GM12878 (cell line): ENCODE data around the gene NARF. TPM values are rescaled to one million over a fixed set of nuclear protein-coding genes. Genes with fewer than 3 reads are reported as not detected.

Experiments
- ATAC-seq: fragments of 200-7000 bp; cut with Tn5 transposase; 3 replicates; pipeline ENCODE4 v1.9.1; 2020; ENCODE audit warnings: mild to moderate bottlenecking, moderate library complexity
- BruUV-seq: library from RNA; stranded (reverse); fragments of 400-500 nt; replicated peaks from 2 replicates; lab custom pipeline; 2021; lab: Mats Ljungman, UMichigan
- CTCF ChIA-PET: fragments of 300-600 bp; sonication (Branson Sonifier 250); formaldehyde crosslinking; extraction: SDS; loops from one replicate; lab custom pipeline; 2021; ENCODE audit warnings: inconsistent platforms; lab: Yijun Ruan, JAX
- POLR2A ChIA-PET: fragments of 350-600 bp; formaldehyde crosslinking; extraction: SDS; loops from one replicate; lab custom pipeline; 2021; ENCODE audit warnings: inconsistent platforms; lab: Charles Lee
- RAD21 ChIA-PET: fragments of 300-600 bp; sonication (Branson Sonifier 250); formaldehyde crosslinking; loops from one replicate; lab custom pipeline; 2023; ENCODE audit warnings: antibody characterized with exemption; ENCODE audit not compliant: unreplicated experiment; lab: Charles Lee
- SMC1A ChIA-PET: fragments of 300-600 bp; sonication (Branson Sonifier 250); formaldehyde crosslinking; loops from one replicate; lab custom pipeline; 2023; ENCODE audit not compliant: unreplicated experiment, uncharacterized antibody; lab: Charles Lee
- DNase-seq: peaks from one replicate; pipeline ENCODE4 v3.0.0-alpha.2; 2011; ENCODE audit warnings: low read depth, low spot score
- FAIRE-seq: peaks from 3 replicates; lab custom pipeline; 2011; peaks lifted over from hg19 to GRCh38; lab: Jason Lieb, UNC
- H2AFZ ChIP-seq: 2 replicates; pipeline ENCODE4 v1.6.0; 2011; ENCODE audit warnings: low read depth, low read length, control low read depth; ENCODE audit not compliant: control insufficient read depth
- H3K27ac ChIP-seq: 2 replicates; pipeline ENCODE4 v1.5.1; 2011; ENCODE audit warnings: control low read depth; ENCODE audit not compliant: control insufficient read depth, insufficient read depth
- H3K27me3 ChIP-seq, 2 experiments: replicated peaks in 1 of 2; 2 replicates each; pipeline versions ENCODE4 v1.6.0 to v1.6.1; 2011; ENCODE audit warnings: low read length in 1 of 2; ENCODE audit not compliant: control insufficient read depth in 2 of 2, insufficient read depth in 2 of 2
- H3K36me3 ChIP-seq, 2 experiments: 2 replicates each; pipeline ENCODE4 v1.5.1; 2011; ENCODE audit warnings: low read length in 1 of 2; ENCODE audit not compliant: control insufficient read depth in 2 of 2, insufficient read depth in 2 of 2
- H3K4me1 ChIP-seq: 2 replicates; pipeline ENCODE4 v1.6.1; 2011; ENCODE audit warnings: mild to moderate bottlenecking, low read length, moderate library complexity, mixed read lengths; ENCODE audit not compliant: control insufficient read depth, insufficient read depth
- H3K4me2 ChIP-seq: 2 replicates; pipeline ENCODE4 v1.6.0; 2011; ENCODE audit warnings: control low read depth; ENCODE audit not compliant: control insufficient read depth, insufficient read depth
- H3K4me3 ChIP-seq: fragments of 200-600 bp; sonication (generic); 2 replicates; pipeline ENCODE4 v1.5.1; 2016
- H3K79me2 ChIP-seq: 2 replicates; pipeline ENCODE4 v1.6.0; 2011; ENCODE audit warnings: low read length; ENCODE audit not compliant: control insufficient read depth, insufficient read depth
- H3K9ac ChIP-seq: 2 replicates; pipeline ENCODE4 v1.8.0; 2011; ENCODE audit warnings: low read length, control low read depth, mixed read lengths; ENCODE audit not compliant: control insufficient read depth, insufficient read depth
- H3K9me3 ChIP-seq: replicated peaks from 3 replicates; pipeline ENCODE4 v1.5.1; 2011; ENCODE audit warnings: mild to moderate bottlenecking, low read length; ENCODE audit not compliant: control insufficient read depth, insufficient read depth
- H4K20me1 ChIP-seq: 2 replicates; pipeline ENCODE4 v1.6.0; 2011; ENCODE audit not compliant: control insufficient read depth, insufficient read depth
- ATF3 ChIP-seq: IDR thresholded peaks from 2 replicates; pipeline ENCODE4 v1.6.1; 2011; ENCODE audit warnings: low read depth, mild to moderate bottlenecking, low read length, moderate library complexity, borderline replicate concordance; ENCODE audit errors: extremely low read depth
- CBFB ChIP-seq: IDR thresholded peaks from 2 replicates; pipeline ENCODE4 v1.6.1; 2016; ENCODE audit warnings: antibody characterized with exemption, low read depth
- CEBPB ChIP-seq, 2 experiments: fragments of 150-350 bp in 1 of 2; IDR thresholded peaks; 2 replicates each; pipeline ENCODE4 v1.6.1; 2012 to 2014; ENCODE audit warnings: low read depth in 2 of 2, low read length in 2 of 2, borderline replicate concordance in 1 of 2, inconsistent platforms in 1 of 2
- CHD2 ChIP-seq: IDR thresholded peaks from 2 replicates; pipeline ENCODE4 v1.6.1; 2011; ENCODE audit warnings: low read depth, low read length, improper control_type of control experiment, borderline replicate concordance
- CREB1 ChIP-seq: IDR thresholded peaks from 2 replicates; pipeline ENCODE4 v1.6.1; 2012; ENCODE audit warnings: low read depth, mild to moderate bottlenecking, inconsistent platforms
- DPF2 ChIP-seq: fragments of 450-650 bp; IDR thresholded peaks from 2 replicates; pipeline ENCODE4 v1.6.1; 2017; ENCODE audit warnings: mild to moderate bottlenecking
- ESRRA ChIP-seq: IDR thresholded peaks from 2 replicates; pipeline ENCODE4 v1.6.1; 2012; ENCODE audit warnings: mild to moderate bottlenecking, low read length, improper control_type of control experiment
- HDAC2 ChIP-seq: fragments of 200-600 bp; sonication (generic); IDR thresholded peaks from 2 replicates; pipeline ENCODE4 v1.6.1; 2017
- IKZF2 ChIP-seq, 2 experiments: fragments of 450-650 bp; IDR thresholded peaks; 2 replicates each; pipeline ENCODE4 v1.6.1; 2017; ENCODE audit warnings: mild to moderate bottlenecking in 2 of 2, moderate library complexity in 2 of 2
- IRF3 ChIP-seq: fragments of 450-650 bp; IDR thresholded peaks from 2 replicates; pipeline ENCODE4 v1.6.1; 2014; ENCODE audit warnings: mild to moderate bottlenecking
- JUND ChIP-seq: IDR thresholded peaks from 2 replicates; pipeline ENCODE4 v1.6.1; 2012; ENCODE audit warnings: low read depth, mild to moderate bottlenecking, low read length, improper control_type of control experiment, moderate library complexity
- KDM1A ChIP-seq: fragments of 200-600 bp; sonication (generic); IDR thresholded peaks from 2 replicates; pipeline ENCODE4 v1.6.1; 2016; ENCODE audit warnings: borderline replicate concordance
- LARP7 ChIP-seq: fragments of 450-650 bp; IDR thresholded peaks from 2 replicates; pipeline ENCODE4 v1.6.1; 2017; ENCODE audit warnings: mild to moderate bottlenecking
- MAX ChIP-seq: IDR thresholded peaks from 2 replicates; pipeline ENCODE4 v1.6.1; 2012; ENCODE audit warnings: low read depth, low read length, improper control_type of control experiment
- MLLT1 ChIP-seq: fragments of 450-650 bp; IDR thresholded peaks from 2 replicates; pipeline ENCODE4 v1.6.1; 2016; ENCODE audit warnings: mild to moderate bottlenecking
- SMC3 ChIP-seq: IDR thresholded peaks from 2 replicates; pipeline ENCODE4 v1.6.1; 2011; ENCODE audit warnings: low read length, improper control_type of control experiment, borderline replicate concordance
- SUZ12 ChIP-seq: fragments of 200-600 bp; sonication (generic); IDR thresholded peaks from one replicate; pipeline ENCODE4 v1.6.1; 2018; ENCODE audit warnings: antibody characterized with exemption, mild to moderate bottlenecking; ENCODE audit not compliant: unreplicated experiment
- TAF1 ChIP-seq: IDR thresholded peaks from 2 replicates; pipeline ENCODE4 v1.6.1; 2011; ENCODE audit warnings: mild to moderate bottlenecking, low read depth, low read length, borderline replicate concordance
- ZNF207 ChIP-seq: fragments of 450-650 bp; IDR thresholded peaks from 2 replicates; pipeline ENCODE4 v1.6.1; 2014; ENCODE audit warnings: antibody characterized with exemption, mild to moderate bottlenecking, borderline replicate concordance
- WGBS: methylation state at CpG from one replicate; pipeline ENCODE4 v1.1.6; 2016; ENCODE audit warnings: low lambda C conversion rate; ENCODE audit not compliant: insufficient replicate concordance, insufficient coverage; ENCODE audit errors: missing lambda C conversion rate; 5-methylcytosine and 5-hydroxymethylcytosine counted together
- in situ Hi-C: fragments of 300-500 bp; cut with MboI; formaldehyde crosslinking; loops from 9 replicates; pipeline ENCODE4 v1.14.3; 2018; ENCODE audit warnings: mixed read lengths
- intact Hi-C: fragments of 100-400 bp; cut with micrococcal nuclease; formaldehyde crosslinking; loops from one replicate; pipeline ENCODE4 v1.14.2; 2022; ENCODE audit not compliant: unreplicated experiment
- polyA plus RNA-seq, 11 experiments: library from polyadenylated mRNA; depleted of rRNA in 4 of 11; unstranded in 6 of 11; stranded (reverse) in 5 of 11; fragments of >200 nt; fragmentation: Nextera tagmentation in 4 of 11; fragmentation: Illumina TruSeq in 1 of 11; extraction: Ambion mirVana in 4 of 11; extraction: Trizol in 1 of 11; gene quantifications; 1 replicate in 1 of 11; 2 replicates in 10 of 11; pipeline versions ENCODE4 v1.2.1 to v1.2.3, GENCODE V29; 2011 to 2016; ENCODE audit warnings: inconsistent platforms in 2 of 11, missing spikeins in 2 of 11, low read depth in 1 of 11
- total RNA-seq, 4 experiments: library from RNA; depleted of rRNA in 3 of 4; stranded (reverse); fragments of >200 nt in 3 of 4; fragmentation: Illumina TruSeq in 1 of 4; extraction: Trizol in 1 of 4; gene quantifications; 2 replicates each; pipeline versions ENCODE4 v1.2.1 to v1.2.3, GENCODE V29; 2013 to 2021

Gene NARF
- total and polyA plus RNA-seq, 10 of the 15 experiments (the other 5 are each of a cell fraction or from before 2014, with no cell fraction given), result 16.7 to 126 (median 47.5) TPM

GRCh38 chr17:82449131-82449882 lies 9.2 kb upstream of the NARF start (continued):
- TF ChIP-seq JUND, result no peak
- TF ChIP-seq MAX, result no peak
- TF ChIP-seq IKZF2 (IDR thresholded peaks at IDR 0.05), result peak; percentile 77 to 79; a peak in 3 of 4 replicates
- TF ChIP-seq ESRRA, result no peak
- no peak for TF ChIP-seq SMC3

GRCh38 chr17:82449883-82450356 lies 8.6 kb upstream of the NARF start:
- ChIA-PET CTCF (interaction anchor here (0.6 to 1.9 kb wide), 9 partner anchors 22 to 103 kb away, joined by 3 to 12 read pairs (median 5); no protein-coding TSS in a partner anchor), RAD21 (interaction anchor here (0.9 to 1.4 kb wide), 7 partner anchors 7 to 104 kb away, joined by 3 to 4 read pairs (median 3); no protein-coding TSS in a partner anchor), POLR2A (interaction anchor here (0.5 to 2.3 kb wide), 11 partner anchors 8 to 557 kb away, joined by 3 to 16 read pairs (median 4); partner anchors contain the start of genes NARF and OGFOD3), SMC1A (interaction anchor here (1.0 to 1.4 kb wide), 2 partner anchors 31 to 97 kb away, joined by 3 to 8 read pairs; partner anchors contain the start of gene OGFOD3)
- Histone ChIP-seq H3K27ac (peak overlapping the region; percentile 97), H3K9ac (peak overlapping the region; percentile 87), H3K9me3 (no peaks in the 10 kb centered on the region; the same call in 2 of the 3 replicates), H3K4me3 (peak overlapping the region; percentile 93), H3K4me1 (peaks cover 4% of the 10 kb centered on the region), H3K79me2 (peaks cover 41% of the 10 kb centered on the region), H3K27me3 (no peaks in the 10 kb centered on the region), H2AFZ (peak overlapping the region; percentile 30; the same call in 1 of the 2 replicates), H3K4me2 (peak overlapping the region; percentile 84), H4K20me1 (no peaks in the 10 kb centered on the region; the same call in none of the 2 replicates), H3K36me3 (peaks cover 10 to 12% of the 10 kb centered on the region in 2 experiments)
- under 1% methylated on average over 18 of the region's 18 CpGs for WGBS
- intact Hi-C loops, result loop anchor here (1.0 to 5.0 kb wide), 3 partner anchors 8 to 102 kb away; partner anchors contain the start of gene NARF
- no peak for FAIRE-seq
- ATAC-seq, result no peak; the same call in 1 of the 3 replicates
- no TSS peak for BruUV-seq
- DNase-seq, result no peak
- in situ Hi-C loops, result no loop called here
- TF ChIP-seq SUZ12, result no peak
- no peak for TF ChIP-seq IRF3
- TF ChIP-seq MLLT1, result peak; percentile 31; the same call in 1 of the 2 replicates
- TF ChIP-seq CBFB, result no peak; the same call in 1 of the 2 replicates
- no peak for TF ChIP-seq LARP7
- TF ChIP-seq CREB1, result no peak
- no peak for TF ChIP-seq ZNF207
- TF ChIP-seq CHD2, result no peak
- TF ChIP-seq HDAC2, result no peak
- peak; percentile 5; the same call in 1 of the 2 replicates for TF ChIP-seq DPF2
- no peak for TF ChIP-seq KDM1A
- TF ChIP-seq TAF1, result no peak
- no peak for TF ChIP-seq ATF3
- TF ChIP-seq CEBPB (IDR thresholded peaks at IDR 0.05; ENCODE audit: borderline replicate concordance in 1 of 2, low read depth in 2 of 2, low read length in 2 of 2), result no peak
